Hepatocyte (in vitro differentiated cells): ENCODE data around the gene SGPL1. TPM values are rescaled to one million over a fixed set of nuclear protein-coding genes. Genes with fewer than 3 reads are reported as not detected.

Experiments
- DNase-seq: peaks from one replicate; pipeline ENCODE4 v3.0.0-alpha.2; 2016; ENCODE audit warnings: low spot score
- H2AFZ ChIP-seq: fragments of 200-600 bp; sonication (generic); 2 replicates; pipeline ENCODE4 v1.6.0; 2016; ENCODE audit warnings: antibody characterized with exemption, mild to moderate bottlenecking
- H3K27ac ChIP-seq: fragments of 200-600 bp; sonication (generic); 2 replicates; pipeline ENCODE4 v1.5.1; 2016; ENCODE audit warnings: mild to moderate bottlenecking
- H3K27me3 ChIP-seq: fragments of 200-600 bp; sonication (generic); 2 replicates; pipeline ENCODE4 v1.6.1; 2016
- H3K36me3 ChIP-seq: fragments of 200-600 bp; sonication (generic); replicated peaks from 2 replicates; pipeline ENCODE4 v1.5.1; 2016; ENCODE audit warnings: low read depth; ENCODE audit not compliant: insufficient read depth
- H3K4me1 ChIP-seq: fragments of 200-600 bp; sonication (generic); 2 replicates; pipeline ENCODE4 v1.5.1; 2016; ENCODE audit warnings: mild to moderate bottlenecking, moderate library complexity; ENCODE audit not compliant: insufficient read depth
- H3K4me2 ChIP-seq: fragments of 200-600 bp; sonication (generic); 2 replicates; pipeline ENCODE4 v1.6.0; 2016
- H3K4me3 ChIP-seq: fragments of 200-600 bp; sonication (generic); 2 replicates; pipeline ENCODE4 v1.5.1; 2016; ENCODE audit warnings: mild to moderate bottlenecking
- H3K79me2 ChIP-seq: fragments of 200-600 bp; sonication (generic); 2 replicates; pipeline ENCODE4 v1.6.0; 2017; ENCODE audit warnings: mild to moderate bottlenecking
- H3K9me2 ChIP-seq: fragments of 200-600 bp; sonication (generic); replicated peaks from 2 replicates; pipeline ENCODE4 v1.6.0; 2017; ENCODE audit warnings: mild to moderate bottlenecking; ENCODE audit not compliant: insufficient read depth
- H3K9me3 ChIP-seq: fragments of 200-600 bp; sonication (generic); 2 replicates; pipeline ENCODE4 v1.5.1; 2016; ENCODE audit warnings: low read depth, mild to moderate bottlenecking
- H4K20me1 ChIP-seq: fragments of 200-600 bp; sonication (generic); 2 replicates; pipeline ENCODE4 v1.6.0; 2016; ENCODE audit warnings: mild to moderate bottlenecking; ENCODE audit not compliant: insufficient read depth, poor library complexity, severe bottlenecking
- EZH2 ChIP-seq: fragments of 200-600 bp; sonication (generic); IDR thresholded peaks from 2 replicates; pipeline ENCODE4 v1.6.1; 2016; ENCODE audit warnings: antibody characterized with exemption, mild to moderate bottlenecking, borderline replicate concordance
- EZH2phosphoT487 ChIP-seq: fragments of 200-600 bp; sonication (generic); IDR thresholded peaks from one replicate; pipeline ENCODE4 v1.6.1; 2018; ENCODE audit warnings: antibody characterized with exemption, mild to moderate bottlenecking, low read depth, moderate library complexity; ENCODE audit not compliant: unreplicated experiment, severe bottlenecking
- WGBS: methylation state at CpG from one replicate; pipeline ENCODE4 v1.1.6; 2016; ENCODE audit warnings: low lambda C conversion rate; ENCODE audit errors: missing lambda C conversion rate; 5-methylcytosine and 5-hydroxymethylcytosine counted together
- polyA plus RNA-seq: library from polyadenylated mRNA; unstranded; fragments of >200 nt; fragmentation: Nextera tagmentation; extraction: Ambion mirVana; gene quantifications from 2 replicates; pipeline ENCODE4 v1.2.1, GENCODE V29; 2016
- total RNA-seq: library from RNA; depleted of rRNA; stranded (reverse); fragments of >200 nt; gene quantifications from 2 replicates; pipeline ENCODE4 v1.2.3, GENCODE V29; 2014
- TF ChIP-seq, protein P1 (sequence below): fragments of 200-600 bp; sonication (generic); IDR thresholded peaks from 2 replicates; pipeline ENCODE4 v1.5.1; 2016; ENCODE audit warnings: antibody characterized with exemption, mild to moderate bottlenecking; ENCODE audit not compliant: poor library complexity

Gene SGPL1
- total and polyA plus RNA-seq, 2 experiments from 2014 or later: 20.2 to 43.5 TPM

DNA sequence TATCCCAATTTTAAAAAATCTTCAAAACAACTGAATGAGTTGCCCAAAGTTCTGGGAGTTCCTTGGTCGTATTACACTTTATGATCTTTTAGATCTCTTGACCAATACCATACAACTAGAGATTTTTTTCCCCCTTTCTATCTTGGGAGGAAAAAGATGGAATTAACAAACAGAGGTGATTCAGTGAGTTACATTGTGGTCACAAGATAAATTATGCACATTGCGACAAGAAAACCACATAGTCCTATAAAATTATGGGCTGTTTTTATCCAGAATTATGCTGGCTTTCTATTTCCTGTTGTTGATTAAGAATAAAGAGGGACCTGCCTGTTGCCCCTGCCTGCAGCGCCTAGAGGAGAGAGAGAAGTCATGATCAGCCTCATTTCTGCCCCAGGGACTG lies 8.2 kb upstream of the SGPL1 start:
- Histone ChIP-seq H3K4me1 (no peaks in the 10 kb centered on the region), H3K36me3 (no peaks in the 10 kb centered on the region), H3K79me2 (no peaks in the 10 kb centered on the region), H2AFZ (no peak overlapping the region), H3K9me3 (no peaks in the 10 kb centered on the region), H3K4me2 (no peak overlapping the region), H4K20me1 (no peaks in the 10 kb centered on the region), H3K4me3 (no peak overlapping the region), H3K27me3 (no peaks in the 10 kb centered on the region), H3K27ac (no peak overlapping the region), H3K9me2 (no peaks in the 10 kb centered on the region)
- TF ChIP-seq, protein P1, sequence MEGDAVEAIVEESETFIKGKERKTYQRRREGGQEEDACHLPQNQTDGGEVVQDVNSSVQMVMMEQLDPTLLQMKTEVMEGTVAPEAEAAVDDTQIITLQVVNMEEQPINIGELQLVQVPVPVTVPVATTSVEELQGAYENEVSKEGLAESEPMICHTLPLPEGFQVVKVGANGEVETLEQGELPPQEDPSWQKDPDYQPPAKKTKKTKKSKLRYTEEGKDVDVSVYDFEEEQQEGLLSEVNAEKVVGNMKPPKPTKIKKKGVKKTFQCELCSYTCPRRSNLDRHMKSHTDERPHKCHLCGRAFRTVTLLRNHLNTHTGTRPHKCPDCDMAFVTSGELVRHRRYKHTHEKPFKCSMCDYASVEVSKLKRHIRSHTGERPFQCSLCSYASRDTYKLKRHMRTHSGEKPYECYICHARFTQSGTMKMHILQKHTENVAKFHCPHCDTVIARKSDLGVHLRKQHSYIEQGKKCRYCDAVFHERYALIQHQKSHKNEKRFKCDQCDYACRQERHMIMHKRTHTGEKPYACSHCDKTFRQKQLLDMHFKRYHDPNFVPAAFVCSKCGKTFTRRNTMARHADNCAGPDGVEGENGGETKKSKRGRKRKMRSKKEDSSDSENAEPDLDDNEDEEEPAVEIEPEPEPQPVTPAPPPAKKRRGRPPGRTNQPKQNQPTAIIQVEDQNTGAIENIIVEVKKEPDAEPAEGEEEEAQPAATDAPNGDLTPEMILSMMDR: no peak
- TF ChIP-seq EZH2phosphoT487: no peak
- no peak for TF ChIP-seq EZH2
- 70% methylated on average over 3 of the region's 3 CpGs for WGBS
- DNase-seq: no peak

DNA sequence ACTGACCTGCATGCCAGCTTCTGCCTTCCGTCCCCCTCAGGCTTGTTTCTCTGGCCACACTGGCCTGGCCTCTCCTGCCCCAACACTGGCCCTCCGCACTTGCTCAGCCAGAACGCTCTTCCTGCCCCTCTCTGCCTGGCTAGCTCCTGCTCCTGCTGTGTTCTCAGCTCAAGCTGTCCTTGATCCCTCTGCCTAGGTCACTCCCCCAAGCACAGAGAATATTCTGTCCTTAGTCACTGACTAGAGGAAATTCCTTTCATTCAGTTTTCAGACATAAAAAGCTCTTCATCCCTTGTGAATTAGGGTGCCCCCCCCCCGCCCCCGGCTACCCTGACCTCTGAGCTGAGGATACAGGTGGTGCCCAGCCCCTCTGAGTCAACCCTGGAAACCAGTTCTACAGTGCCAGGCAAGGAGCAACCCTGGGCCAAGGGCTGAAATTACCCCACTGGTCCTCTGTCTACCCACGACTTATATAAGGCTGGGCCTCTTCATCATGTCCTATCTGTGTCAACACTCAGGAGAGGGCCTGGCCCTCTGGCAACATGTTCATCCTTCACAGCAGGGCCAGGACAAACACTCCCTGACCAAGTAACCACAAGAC lies 6.6 kb upstream of the SGPL1 start:
- Histone ChIP-seq H3K4me2 (no peak overlapping the region), H3K4me3 (no peak overlapping the region), H3K79me2 (no peaks in the 10 kb centered on the region), H4K20me1 (no peaks in the 10 kb centered on the region), H3K36me3 (no peaks in the 10 kb centered on the region), H3K9me2 (no peaks in the 10 kb centered on the region), H3K9me3 (no peaks in the 10 kb centered on the region), H3K27me3 (no peaks in the 10 kb centered on the region), H3K27ac (no peak overlapping the region), H3K4me1 (no peaks in the 10 kb centered on the region), H2AFZ (no peak overlapping the region)
- WGBS: 88% methylated on average over 6 of the region's 6 CpGs
- no peak for DNase-seq
- TF ChIP-seq EZH2 (no peak), EZH2phosphoT487 (no peak)
- TF ChIP-seq, protein P1: no peak

DNA sequence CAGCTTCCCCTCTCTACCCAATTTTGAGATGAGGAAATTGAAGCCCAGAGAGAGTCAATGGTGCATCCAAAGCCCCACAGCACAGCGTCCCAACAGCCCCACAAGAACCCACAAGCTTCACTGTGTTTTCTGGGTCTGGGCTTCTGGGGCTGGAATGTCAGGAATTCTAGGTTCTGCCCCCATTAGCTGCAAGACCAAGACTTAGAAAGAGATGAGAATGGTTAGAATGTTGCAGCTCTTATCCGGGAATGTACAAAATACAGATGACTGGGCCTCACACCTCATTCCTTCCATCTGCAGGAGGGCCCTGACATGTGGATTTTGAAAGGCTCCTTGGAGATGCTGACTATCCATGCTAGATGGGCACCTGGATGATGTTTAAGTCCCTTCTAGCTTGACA lies 6.0 kb upstream of the SGPL1 start:
- H4K20me1 ChIP-seq: no peaks in the 10 kb centered on the region
- H3K27me3 ChIP-seq: no peaks in the 10 kb centered on the region
- no peaks in the 10 kb centered on the region for H3K4me1 ChIP-seq
- no peak overlapping the region for H3K27ac ChIP-seq
- H2AFZ ChIP-seq: no peak overlapping the region
- H3K36me3 ChIP-seq: no peaks in the 10 kb centered on the region
- no peak overlapping the region for H3K4me2 ChIP-seq
- H3K9me2 ChIP-seq: no peaks in the 10 kb centered on the region
- TF ChIP-seq EZH2: no peak
- TF ChIP-seq, protein P1: no peak
- TF ChIP-seq EZH2phosphoT487: no peak
- DNase-seq: no peak
- WGBS: 84% methylated on average over 2 of the region's 2 CpGs
- no peaks in the 10 kb centered on the region for H3K79me2 ChIP-seq
- no peak overlapping the region for H3K4me3 ChIP-seq
- H3K9me3 ChIP-seq: no peaks in the 10 kb centered on the region

DNA sequence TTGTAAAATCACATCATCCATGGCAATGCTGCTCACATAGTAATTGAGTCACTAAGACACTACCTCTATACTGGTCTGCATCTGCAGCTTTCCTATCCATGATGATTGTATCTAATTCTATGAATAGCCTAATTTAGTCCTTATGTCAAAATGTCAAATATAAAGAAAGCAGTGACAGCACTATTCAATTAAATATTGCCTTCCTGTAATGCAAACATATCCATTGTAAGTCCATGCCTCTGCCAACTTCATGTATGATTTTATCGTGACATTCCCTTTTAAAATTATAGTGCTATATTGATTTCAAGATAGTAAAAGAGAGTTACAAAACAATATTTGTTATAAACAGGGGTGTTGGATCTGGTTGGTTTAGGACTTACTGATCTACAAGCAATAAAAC lies 4.8 kb upstream of the SGPL1 start:
- 3% methylated on average over 1 of the region's 1 CpG for WGBS
- Histone ChIP-seq H2AFZ (no peak overlapping the region), H3K9me2 (no peaks in the 10 kb centered on the region), H3K79me2 (no peaks in the 10 kb centered on the region), H3K27me3 (no peaks in the 10 kb centered on the region), H3K4me2 (no peak overlapping the region), H3K4me3 (no peak overlapping the region), H3K27ac (no peak overlapping the region), H3K36me3 (no peaks in the 10 kb centered on the region), H3K4me1 (no peaks in the 10 kb centered on the region), H3K9me3 (no peaks in the 10 kb centered on the region), H4K20me1 (no peaks in the 10 kb centered on the region)
- TF ChIP-seq EZH2 (no peak), EZH2phosphoT487 (no peak)
- TF ChIP-seq, protein P1: no peak
- no peak for DNase-seq
